ENCODE measurements around the gene DLGAP1.

The DLGAP1 gene

GRCh38 chr18:4096486-4096885 is 358.6 kb downstream of the DLGAP1 start:
- H4K20me1 ChIP-seq (ENCODE audit: insufficient read depth, low read length) = no peaks in the 10 kb centered on the region
- no peak overlapping the region for H3K27ac ChIP-seq (ENCODE audit: low read depth, low read length, poor library complexity, severe bottlenecking)
- H3K9me2 ChIP-seq (ENCODE audit: low read depth, low read length) = no peaks in the 10 kb centered on the region
- H3K36me3 ChIP-seq (ENCODE audit: insufficient read depth, low read length) = no peaks in the 10 kb centered on the region
- no peaks in the 10 kb centered on the region for H3K79me2 ChIP-seq (ENCODE audit: insufficient read depth, low read length)
- H3K4me2 ChIP-seq (ENCODE audit: low read length) = no peak overlapping the region
- H3K9me3 ChIP-seq (ENCODE audit: low read length) = no peaks in the 10 kb centered on the region
- H2AFZ ChIP-seq (ENCODE audit: low read length) = no peak overlapping the region
- no peaks in the 10 kb centered on the region for H3K4me1 ChIP-seq (ENCODE audit: insufficient read depth, low read length, severe bottlenecking)
- no peak overlapping the region for H3K9ac ChIP-seq (ENCODE audit: low read length)
- H3K27me3 ChIP-seq (ENCODE audit: insufficient read depth, low read length) = no peaks in the 10 kb centered on the region
- TF ChIP-seq EZH2 (IDR thresholded peaks at IDR 0.05; ENCODE audit: borderline replicate concordance, low read length) (no peak), CTCF (IDR thresholded peaks at IDR 0.05; ENCODE audit: low read length) (no peak)
- no peaks in the 10 kb centered on the region for H3F3A ChIP-seq (ENCODE audit: insufficient read depth, low read length)
- H3K4me3 ChIP-seq (ENCODE audit: low read depth, low read length, poor library complexity, severe bottlenecking) = no peak overlapping the region

DNA sequence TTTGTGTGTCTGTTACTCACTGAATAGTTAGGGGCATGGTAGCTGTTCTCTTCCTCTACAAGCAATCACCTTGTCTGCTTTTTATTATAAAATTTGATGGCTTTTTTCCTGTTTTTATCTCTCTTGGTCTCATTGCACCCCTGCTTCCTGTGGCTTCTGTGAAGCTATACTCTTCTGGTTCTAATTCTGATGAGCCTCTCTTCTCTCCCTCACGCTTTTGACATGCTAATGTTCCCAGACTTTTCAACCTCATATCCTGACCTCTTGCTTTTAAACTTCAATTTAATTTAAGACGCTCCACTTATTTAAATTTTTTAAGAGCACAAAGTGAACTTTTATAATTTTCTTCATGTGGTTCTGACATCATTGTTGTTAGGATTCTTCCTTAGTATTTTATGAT is 361.4 kb downstream of the DLGAP1 start:
- Histone ChIP-seq H3F3A (ENCODE audit: insufficient read depth, low read length) (no peaks in the 10 kb centered on the region), H3K4me1 (ENCODE audit: insufficient read depth, low read length, severe bottlenecking) (no peaks in the 10 kb centered on the region), H3K79me2 (ENCODE audit: insufficient read depth, low read length) (no peaks in the 10 kb centered on the region), H3K4me3 (ENCODE audit: low read depth, low read length, poor library complexity, severe bottlenecking) (no peak overlapping the region), H2AFZ (ENCODE audit: low read length) (no peak overlapping the region), H3K9me3 (ENCODE audit: low read length) (no peaks in the 10 kb centered on the region), H3K4me2 (ENCODE audit: low read length) (no peak overlapping the region), H3K27me3 (ENCODE audit: insufficient read depth, low read length) (no peaks in the 10 kb centered on the region), H3K9me2 (ENCODE audit: low read depth, low read length) (no peaks in the 10 kb centered on the region), H3K36me3 (ENCODE audit: insufficient read depth, low read length) (no peaks in the 10 kb centered on the region), H3K9ac (ENCODE audit: low read length) (no peak overlapping the region), H4K20me1 (ENCODE audit: insufficient read depth, low read length) (no peaks in the 10 kb centered on the region), H3K27ac (ENCODE audit: low read depth, low read length, poor library complexity, severe bottlenecking) (no peak overlapping the region)
- TF ChIP-seq CTCF (IDR thresholded peaks at IDR 0.05; ENCODE audit: low read length) (no peak), EZH2 (IDR thresholded peaks at IDR 0.05; ENCODE audit: borderline replicate concordance, low read length) (no peak)

GRCh38 chr18:4084382-4084900 is 370.7 kb downstream of the DLGAP1 start:
- TF ChIP-seq CTCF (IDR thresholded peaks at IDR 0.05; ENCODE audit: low read length) (no peak), EZH2 (IDR thresholded peaks at IDR 0.05; ENCODE audit: borderline replicate concordance, low read length) (no peak)
- no peaks in the 10 kb centered on the region for H3K9me2 ChIP-seq (ENCODE audit: low read depth, low read length)
- no peaks in the 10 kb centered on the region for H4K20me1 ChIP-seq (ENCODE audit: insufficient read depth, low read length)
- H3K36me3 ChIP-seq (ENCODE audit: insufficient read depth, low read length) = no peaks in the 10 kb centered on the region
- no peak overlapping the region for H3K9ac ChIP-seq (ENCODE audit: low read length)
- H3K27ac ChIP-seq (ENCODE audit: low read depth, low read length, poor library complexity, severe bottlenecking) = no peak overlapping the region
- no peaks in the 10 kb centered on the region for H3K27me3 ChIP-seq (ENCODE audit: insufficient read depth, low read length)
- no peaks in the 10 kb centered on the region for H3K4me1 ChIP-seq (ENCODE audit: insufficient read depth, low read length, severe bottlenecking)
- H3K79me2 ChIP-seq (ENCODE audit: insufficient read depth, low read length) = no peaks in the 10 kb centered on the region
- no peaks in the 10 kb centered on the region for H3F3A ChIP-seq (ENCODE audit: insufficient read depth, low read length)
- no peak overlapping the region for H3K4me3 ChIP-seq (ENCODE audit: low read depth, low read length, poor library complexity, severe bottlenecking)
- H3K4me2 ChIP-seq (ENCODE audit: low read length) = no peak overlapping the region
- no peaks in the 10 kb centered on the region for H3K9me3 ChIP-seq (ENCODE audit: low read length)
- no peak overlapping the region for H2AFZ ChIP-seq (ENCODE audit: low read length)

Measured in OCI-LY1 (cell line).